ENCODE results near the gene COX8C. TPM values are rescaled to one million over a fixed set of nuclear protein-coding genes. Genes with fewer than 3 reads are reported as not detected.
"Not testable (repeated sequence)": the region's sequence is repeated elsewhere in the genome, so short reads cannot be mapped to it uniquely, and the experiment has no call there.

COX8C gene
- polyA plus RNA-seq, 1 of the 3 experiments (the other 2 are of a cell fraction), result not detected

DNA sequence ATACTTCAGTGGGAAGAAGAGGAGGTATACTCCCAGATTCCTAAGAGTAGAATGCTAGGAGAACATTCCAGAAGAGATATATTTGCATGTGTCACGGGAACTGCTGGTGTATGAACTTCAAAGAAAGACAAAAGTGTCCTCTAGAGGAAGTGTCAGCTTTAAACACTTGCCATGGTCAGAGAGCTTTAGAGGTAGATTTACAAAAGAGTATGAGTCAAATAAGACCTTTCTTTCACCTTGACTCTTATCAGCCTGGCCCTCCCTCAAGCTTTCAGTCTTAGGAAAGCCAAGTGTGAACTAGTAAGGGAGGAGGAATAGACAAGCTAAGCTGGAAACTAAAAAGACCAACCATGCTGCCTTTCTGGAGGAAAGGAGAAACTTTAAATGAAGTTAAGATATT lies 34.7 kb downstream of the COX8C start:
- Histone ChIP-seq H3K9me2 (no peaks in the 10 kb centered on the region), H3K4me2 (no peak overlapping the region), H3K27ac (ENCODE audit: low read depth in 2 of 2, low read length in 1 of 2) (no peak overlapping the region), H3K4me1 (ENCODE audit: control insufficient read depth in 1 of 2, insufficient read depth in 2 of 2, low read depth in 1 of 2, low read length in 1 of 2) (no peaks in the 10 kb centered on the region), H2AFZ (ENCODE audit: low read depth) (no peak overlapping the region), H3K79me2 (ENCODE audit: insufficient read depth) (no peaks in the 10 kb centered on the region), H3F3A (replicated peaks; ENCODE audit: insufficient read depth) (no peaks in the 10 kb centered on the region), H4K20me1 (ENCODE audit: insufficient read depth) (no peaks in the 10 kb centered on the region), H3K36me3 (replicated peaks in 1 of 2; ENCODE audit: control insufficient read depth in 1 of 2, insufficient read depth in 2 of 2, low read length in 1 of 2) (no peaks in the 10 kb centered on the region), H3K9ac (no peak overlapping the region), H3K9me3 (no peaks in the 10 kb centered on the region), H3K27me3 (ENCODE audit: insufficient read depth) (no peaks in the 10 kb centered on the region), H3K4me3 (ENCODE audit: low read depth in 2 of 2, low read length in 1 of 2) (no peak overlapping the region)
- POLR2A ChIA-PET, result no interaction called here
- CTCF ChIA-PET, result interaction anchor here (0.9 kb wide), 1 partner anchor 24 kb away, joined by 3 read pairs; no protein-coding TSS in a partner anchor
- no peak for TF ChIP-seq ELF1 (IDR thresholded peaks at IDR 0.05)
- TF ChIP-seq NFIC (IDR thresholded peaks at IDR 0.05; ENCODE audit: borderline replicate concordance), result no peak
- TF ChIP-seq EP300 (IDR thresholded peaks at IDR 0.05; ENCODE audit: borderline replicate concordance in 1 of 2, low read depth in 1 of 2, low read length in 1 of 2), result no peak
- WGBS (ENCODE audit: low lambda C conversion rate), result 14% methylated on average over 1 of the region's 1 CpG
- no peak for DNase-seq

- CTCF ChIA-PET, result interaction anchor here (1.1 kb wide), 1 partner anchor 205 kb away, joined by 3 read pairs; no protein-coding TSS in a partner anchor
Measured at GRCh38 chr14:93384256-93384655, 37.3 kb downstream of the COX8C start.

GRCh38 chr14:93395231-93395630 lies 48.2 kb downstream of the COX8C start:
- Histone ChIP-seq H3K4me3 (ENCODE audit: low read depth in 2 of 2, low read length in 1 of 2) (no peak overlapping the region), H2AFZ (ENCODE audit: low read depth) (no peak overlapping the region), H3K79me2 (ENCODE audit: insufficient read depth) (no peaks in the 10 kb centered on the region), H3K36me3 (replicated peaks in 1 of 2; ENCODE audit: control insufficient read depth in 1 of 2, insufficient read depth in 2 of 2, low read length in 1 of 2) (no peaks in the 10 kb centered on the region), H3K9me2 (no peaks in the 10 kb centered on the region), H3K4me2 (no peak overlapping the region), H3K27ac (ENCODE audit: low read depth in 2 of 2, low read length in 1 of 2) (no peak overlapping the region), H3K27me3 (ENCODE audit: insufficient read depth) (no peaks in the 10 kb centered on the region), H4K20me1 (ENCODE audit: insufficient read depth) (no peaks in the 10 kb centered on the region), H3K9ac (no peak overlapping the region), H3K9me3 (no peaks in the 10 kb centered on the region), H3K4me1 (ENCODE audit: control insufficient read depth in 1 of 2, insufficient read depth in 2 of 2, low read depth in 1 of 2, low read length in 1 of 2) (no peaks in the 10 kb centered on the region), H3F3A (replicated peaks; ENCODE audit: insufficient read depth) (no peaks in the 10 kb centered on the region)
- DNase-seq, result no peak
- CTCF ChIA-PET, result no interaction called here
- TF ChIP-seq USF2 (IDR thresholded peaks at IDR 0.05; ENCODE audit: borderline replicate concordance, low read depth, low read length) (no peak), MEF2A (IDR thresholded peaks at IDR 0.05; ENCODE audit: borderline replicate concordance, low read depth) (no peak), FOXJ3 (CRISPR knock-in tag; IDR thresholded peaks at IDR 0.05) (no peak), TAF1 (IDR thresholded peaks at IDR 0.05; ENCODE audit: borderline replicate concordance, low read depth, low read length) (no peak), RFX5 (IDR thresholded peaks at IDR 0.05; ENCODE audit: low read length) (no peak)
- POLR2A ChIA-PET, result interaction anchor here (0.7 kb wide), 1 partner anchor 180 kb away, joined by 4 read pairs; no protein-coding TSS in a partner anchor

More at GRCh38 chr14:93384256-93384655, 37.3 kb downstream of the COX8C start:
- DNase-seq; H3K27me3 ChIP-seq (ENCODE audit: insufficient read depth); H3K4me2 ChIP-seq; H2AFZ ChIP-seq (ENCODE audit: low read depth); H3K27ac ChIP-seq (ENCODE audit: low read depth in 2 of 2, low read length in 1 of 2); H3K36me3 ChIP-seq (replicated peaks in 1 of 2; ENCODE audit: control insufficient read depth in 1 of 2, insufficient read depth in 2 of 2, low read length in 1 of 2); H3F3A ChIP-seq (replicated peaks; ENCODE audit: insufficient read depth); H3K9me3 ChIP-seq; POLR2A ChIA-PET; H4K20me1 ChIP-seq (ENCODE audit: insufficient read depth); H3K9me2 ChIP-seq; H3K9ac ChIP-seq; H3K79me2 ChIP-seq (ENCODE audit: insufficient read depth); H3K4me3 ChIP-seq (ENCODE audit: low read depth in 2 of 2, low read length in 1 of 2); H3K4me1 ChIP-seq (ENCODE audit: control insufficient read depth in 1 of 2, insufficient read depth in 2 of 2, low read depth in 1 of 2, low read length in 1 of 2): not testable (repeated sequence)
- WGBS (ENCODE audit: low lambda C conversion rate), result 6% methylated on average over 1 of the region's 1 CpG
